GM12891 (cell line): Measurements from ENCODE around the gene RAB36.

Experiments
- DNase-seq: peaks from one replicate; pipeline ENCODE4 v3.0.0; 2011; ENCODE audit warnings: low spot score; ENCODE audit not compliant: insufficient read length
- FAIRE-seq: peaks from 2 replicates; lab custom pipeline; 2011; peaks lifted over from hg19 to GRCh38; lab: Jason Lieb, UNC
- PAX5 ChIP-seq: IDR thresholded peaks from 2 replicates; pipeline ENCODE4 v1.6.1; 2011; ENCODE audit warnings: low read length, moderate library complexity, mild to moderate bottlenecking; ENCODE audit not compliant: insufficient read depth, severe bottlenecking
- POLR2A ChIP-seq: IDR thresholded peaks from 2 replicates; pipeline ENCODE4 v1.6.1; 2011; ENCODE audit warnings: low read depth, low read length, control low read depth
- POLR2AphosphoS5 ChIP-seq: IDR thresholded peaks from 2 replicates; pipeline ENCODE4 v1.6.1; 2011; ENCODE audit warnings: low read depth, low read length, control low read depth
- POU2F2 ChIP-seq: IDR thresholded peaks from 2 replicates; pipeline ENCODE4 v1.6.1; 2011; ENCODE audit warnings: low read depth, mild to moderate bottlenecking, control low read depth, low read length, moderate library complexity
- SPI1 ChIP-seq: IDR thresholded peaks from 2 replicates; pipeline ENCODE4 v1.6.1; 2011; ENCODE audit warnings: low read depth, low read length, control low read depth
- TAF1 ChIP-seq: IDR thresholded peaks from 2 replicates; pipeline ENCODE4 v1.6.1; 2011; ENCODE audit warnings: low read depth, low read length, control low read depth

Gene RAB36

GRCh38 chr22:23187871-23188700 lies 42.8 kb downstream of the RAB36 start:
- DNase-seq (no peak), FAIRE-seq (no peak)

GRCh38 chr22:23190526-23190925 lies 45.2 kb downstream of the RAB36 start:
- no peak for FAIRE-seq
- DNase-seq: no peak
- TF ChIP-seq POLR2A: no peak
- TF ChIP-seq POLR2AphosphoS5: no peak
- TF ChIP-seq SPI1: no peak
- TF ChIP-seq POU2F2: no peak
- no peak for TF ChIP-seq TAF1
- TF ChIP-seq PAX5: no peak

More at GRCh38 chr22:23187871-23188700, 42.8 kb downstream of the RAB36 start:
- no peak for TF ChIP-seq TAF1
- TF ChIP-seq POLR2AphosphoS5: no peak
- TF ChIP-seq SPI1: no peak
- no peak for TF ChIP-seq POU2F2
- no peak for TF ChIP-seq PAX5
- no peak for TF ChIP-seq POLR2A

DNA sequence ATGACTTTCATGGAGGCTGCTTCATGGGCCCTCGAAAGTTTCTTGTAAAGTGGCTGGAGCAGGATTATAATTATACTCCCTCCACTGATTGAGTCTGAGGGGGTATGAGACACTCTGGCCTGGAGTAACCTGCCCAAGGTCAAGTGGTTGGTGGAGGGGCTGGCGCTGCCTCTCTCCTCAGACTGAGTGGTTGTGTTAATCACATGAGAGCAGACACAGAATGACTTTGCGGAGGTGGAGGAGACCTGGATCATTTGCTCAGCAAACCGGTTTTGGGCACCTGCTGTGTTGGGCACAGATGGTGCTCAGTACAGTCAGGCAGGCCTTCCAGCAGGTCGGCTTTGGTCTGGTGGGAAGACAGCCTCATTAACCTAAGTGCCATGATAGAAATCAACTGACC lies 46.9 kb downstream of the RAB36 start:
- DNase-seq: no peak
- TF ChIP-seq PAX5: no peak
- no peak for TF ChIP-seq TAF1
- TF ChIP-seq POU2F2: no peak
- TF ChIP-seq POLR2AphosphoS5: no peak
- no peak for TF ChIP-seq SPI1
- no peak for TF ChIP-seq POLR2A
- FAIRE-seq: no peak

DNA sequence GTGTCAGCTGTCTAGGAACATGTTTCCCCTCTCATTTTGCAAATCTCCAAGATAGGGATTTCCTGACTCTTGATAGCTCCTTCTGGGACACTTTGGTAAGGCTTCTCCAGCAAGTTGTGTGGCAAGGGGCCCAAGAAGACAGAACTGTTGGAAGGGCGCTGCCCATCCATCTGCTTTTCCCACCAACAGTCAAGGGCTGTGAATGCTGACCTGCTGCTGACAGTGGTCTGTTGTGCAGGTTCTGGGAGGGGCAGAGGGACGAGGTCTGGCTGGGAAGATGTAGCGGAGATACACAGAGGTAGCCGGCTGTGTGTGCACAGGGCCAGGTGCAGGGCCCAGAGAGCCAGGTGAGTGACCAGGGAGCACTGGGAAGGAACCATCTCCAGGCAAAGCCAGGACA lies 47.3 kb downstream of the RAB36 start:
- no peak for DNase-seq
- TF ChIP-seq PAX5: no peak
- TF ChIP-seq TAF1: no peak
- no peak for TF ChIP-seq POLR2AphosphoS5
- TF ChIP-seq POLR2A: no peak
- TF ChIP-seq POU2F2: no peak
- TF ChIP-seq SPI1: no peak
- FAIRE-seq: no peak

GRCh38 chr22:23193196-23193827 lies 48.0 kb downstream of the RAB36 start:
- DNase-seq (no peak), FAIRE-seq (no peak)
- TF ChIP-seq POLR2A: no peak
- no peak for TF ChIP-seq TAF1
- TF ChIP-seq SPI1: no peak
- TF ChIP-seq POLR2AphosphoS5: no peak
- TF ChIP-seq POU2F2: no peak

GRCh38 chr22:23193882-23194281 lies 48.6 kb downstream of the RAB36 start:
- FAIRE-seq (no peak), DNase-seq (no peak)

DNA sequence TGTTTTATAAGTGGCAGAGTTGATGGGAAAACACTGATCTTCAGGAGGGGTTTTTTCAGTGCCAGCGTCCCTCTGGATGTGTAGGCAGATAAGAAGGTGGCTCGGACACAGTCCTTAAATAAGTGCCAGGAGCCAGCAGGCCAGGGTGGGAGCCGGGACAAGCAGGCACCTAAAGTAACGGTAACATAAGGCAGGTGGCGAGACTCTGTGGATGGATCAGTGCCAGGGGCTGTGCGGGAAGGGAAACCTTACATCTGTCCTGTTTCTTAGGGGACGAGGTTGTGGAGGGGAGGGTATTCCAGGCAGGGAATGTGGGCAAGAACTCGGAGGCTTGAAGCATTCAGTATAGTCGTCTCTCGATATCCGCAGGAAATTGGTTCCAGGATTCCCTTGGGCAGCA lies 50.9 kb downstream of the RAB36 start:
- TF ChIP-seq POLR2A: no peak
- no peak for TF ChIP-seq PAX5
- no peak for TF ChIP-seq POU2F2
- TF ChIP-seq SPI1: no peak
- TF ChIP-seq TAF1: no peak
- no peak for TF ChIP-seq POLR2AphosphoS5
- DNase-seq: no peak
- no peak for FAIRE-seq

More at GRCh38 chr22:23193882-23194281, 48.6 kb downstream of the RAB36 start:
- TF ChIP-seq POU2F2 (no peak), POLR2A (no peak), SPI1 (no peak), PAX5 (no peak), TAF1 (no peak)

DNA sequence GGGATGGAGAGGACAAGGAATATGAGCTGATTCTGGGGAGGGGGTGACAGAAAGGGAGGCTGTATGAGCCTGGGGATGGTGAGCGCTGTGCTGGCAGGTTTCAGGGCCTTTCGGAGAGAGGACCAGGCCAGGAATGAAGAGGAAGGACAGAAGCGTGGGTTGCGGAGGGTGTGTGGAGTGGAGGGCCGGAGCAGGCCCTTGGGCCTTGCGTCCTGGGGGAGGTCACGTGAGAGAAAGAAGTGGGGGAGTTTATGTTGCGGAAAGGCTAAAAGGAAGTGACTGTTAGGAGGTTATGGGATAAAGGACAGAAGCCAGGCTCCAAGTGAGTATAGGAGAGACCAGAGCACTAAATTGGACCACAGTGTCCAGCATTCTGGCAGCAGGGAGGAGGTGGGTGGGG lies 52.6 kb downstream of the RAB36 start:
- DNase-seq: no peak

DNA sequence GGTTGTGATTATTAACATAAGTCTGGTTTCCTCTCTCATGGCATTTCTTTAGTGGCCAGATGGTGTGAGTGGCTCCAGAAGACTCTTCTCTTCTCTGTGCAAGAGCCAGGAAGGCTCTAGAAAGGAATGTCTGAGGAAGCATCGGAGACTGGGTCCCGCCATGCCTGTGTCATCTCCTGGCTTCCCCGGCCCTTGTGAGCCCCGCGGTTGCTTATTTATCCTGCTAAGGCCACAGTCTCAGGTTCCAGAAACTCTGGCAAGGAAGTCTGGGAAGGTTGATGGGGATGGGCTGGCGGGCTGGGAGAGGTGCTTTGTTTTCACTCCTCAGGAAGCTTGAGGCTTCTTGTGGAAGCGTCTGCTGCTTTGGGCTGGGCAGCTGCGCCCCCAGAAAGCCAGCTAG lies 53.9 kb downstream of the RAB36 start:
- FAIRE-seq (no peak), DNase-seq (no peak)
- TF ChIP-seq POLR2AphosphoS5 (no peak), TAF1 (no peak), SPI1 (no peak), POLR2A (no peak), POU2F2 (no peak)

More for the DNA sequence above, 52.6 kb downstream of the RAB36 start:
- TF ChIP-seq TAF1 (no peak), POU2F2 (no peak), PAX5 (no peak), POLR2A (no peak), SPI1 (no peak), POLR2AphosphoS5 (no peak)
- no peak for FAIRE-seq

GRCh38 chr22:23200898-23201297 lies 55.6 kb downstream of the RAB36 start:
- TF ChIP-seq POLR2A: no peak
- no peak for TF ChIP-seq POU2F2
- no peak for TF ChIP-seq TAF1
- TF ChIP-seq PAX5: no peak
- TF ChIP-seq SPI1: no peak
- no peak for TF ChIP-seq POLR2AphosphoS5
- no peak for FAIRE-seq
- no peak for DNase-seq
